RWPE1 (cell line): ENCODE results near the gene FHIP1B.

Source experiments
- CTCF ChIA-PET: fragments of 350-600 bp; sonication (Branson Sonifier 250); formaldehyde crosslinking; extraction: SDS; loops from one replicate; lab custom pipeline; 2021; lab: Yijun Ruan, JAX
- POLR2A ChIA-PET: fragments of 400-600 bp; formaldehyde crosslinking; extraction: SDS; loops from one replicate; lab custom pipeline; 2020; ENCODE audit warnings: antibody characterized with exemption; ENCODE audit not compliant: low non-redundant PET; lab: Yijun Ruan, JAX
- DNase-seq: peaks from one replicate; pipeline ENCODE4 v3.0.0; 2012; ENCODE audit warnings: low spot score
- H3K27ac ChIP-seq: fragments of 450-650 bp; 2 replicates; pipeline ENCODE4 v1.5.1; 2017
- TF ChIP-seq, protein P1 (sequence below): fragments of 450-650 bp; conservative IDR thresholded peaks from 2 replicates; pipeline ENCODE4 v1.5.1; 2017; ENCODE audit warnings: low read depth, mild to moderate bottlenecking

The FHIP1B gene

DNA sequence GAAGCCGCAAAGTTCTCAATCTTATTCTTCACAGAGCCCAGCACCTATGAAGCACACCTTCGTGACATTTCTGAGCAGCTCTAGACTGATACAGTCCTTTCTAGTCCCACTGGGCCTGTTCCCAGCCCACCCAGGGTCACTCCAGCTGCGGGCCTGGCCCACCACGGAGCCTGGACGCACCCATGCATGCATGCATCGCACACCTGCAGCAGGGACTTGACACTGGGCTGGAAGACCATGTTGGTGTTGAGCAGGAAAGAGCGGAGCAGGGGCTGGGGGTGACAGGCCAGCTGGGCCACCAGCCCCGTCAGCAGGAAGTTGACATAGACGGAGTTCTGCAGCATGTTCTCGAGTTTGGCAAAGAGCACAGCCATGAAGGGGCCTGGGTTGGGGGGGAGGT, 19.9 kb downstream of the FHIP1B start:
- H3K27ac ChIP-seq: no peak overlapping the region
- POLR2A ChIA-PET: no interaction called here
- no peak for DNase-seq
- TF ChIP-seq, protein P1, sequence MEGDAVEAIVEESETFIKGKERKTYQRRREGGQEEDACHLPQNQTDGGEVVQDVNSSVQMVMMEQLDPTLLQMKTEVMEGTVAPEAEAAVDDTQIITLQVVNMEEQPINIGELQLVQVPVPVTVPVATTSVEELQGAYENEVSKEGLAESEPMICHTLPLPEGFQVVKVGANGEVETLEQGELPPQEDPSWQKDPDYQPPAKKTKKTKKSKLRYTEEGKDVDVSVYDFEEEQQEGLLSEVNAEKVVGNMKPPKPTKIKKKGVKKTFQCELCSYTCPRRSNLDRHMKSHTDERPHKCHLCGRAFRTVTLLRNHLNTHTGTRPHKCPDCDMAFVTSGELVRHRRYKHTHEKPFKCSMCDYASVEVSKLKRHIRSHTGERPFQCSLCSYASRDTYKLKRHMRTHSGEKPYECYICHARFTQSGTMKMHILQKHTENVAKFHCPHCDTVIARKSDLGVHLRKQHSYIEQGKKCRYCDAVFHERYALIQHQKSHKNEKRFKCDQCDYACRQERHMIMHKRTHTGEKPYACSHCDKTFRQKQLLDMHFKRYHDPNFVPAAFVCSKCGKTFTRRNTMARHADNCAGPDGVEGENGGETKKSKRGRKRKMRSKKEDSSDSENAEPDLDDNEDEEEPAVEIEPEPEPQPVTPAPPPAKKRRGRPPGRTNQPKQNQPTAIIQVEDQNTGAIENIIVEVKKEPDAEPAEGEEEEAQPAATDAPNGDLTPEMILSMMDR: no peak
- CTCF ChIA-PET: interaction anchor here (0.6 kb wide), 2 partner anchors 49 to 148 kb away, joined by 5 read pairs; no protein-coding TSS in a partner anchor

DNA sequence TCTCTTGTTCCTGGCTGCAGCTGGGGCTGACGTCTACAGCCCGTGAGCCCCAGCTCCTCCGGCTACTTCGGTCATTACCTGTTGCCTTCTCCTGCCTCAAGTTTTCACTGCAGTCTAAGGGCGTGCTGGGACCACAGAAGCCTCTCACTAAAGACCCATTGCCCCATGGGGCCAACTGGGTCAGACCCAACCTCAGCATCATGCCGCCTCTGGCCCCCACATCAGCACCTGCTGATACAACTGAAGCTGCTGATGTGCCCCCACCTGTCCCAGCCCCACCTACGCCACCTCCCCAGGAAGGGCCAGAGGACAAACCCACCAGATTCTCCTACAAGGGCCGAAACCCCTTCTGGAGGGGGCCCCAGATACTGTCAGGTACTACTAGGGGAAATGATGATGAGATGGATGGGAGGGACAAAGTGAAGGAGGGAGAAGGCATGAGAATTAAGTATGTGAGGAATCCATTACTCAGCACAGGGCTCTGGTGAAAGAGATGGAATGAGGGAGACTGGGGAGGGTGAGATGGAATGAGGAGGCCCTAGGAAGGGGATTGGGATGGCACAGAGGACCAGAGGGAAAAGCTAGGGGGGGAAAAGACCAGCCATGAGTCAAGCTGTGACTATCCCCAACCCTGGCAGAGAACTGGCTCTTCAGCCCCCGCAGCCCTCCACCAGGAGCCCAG, 24.0 kb downstream of the FHIP1B start:
- TF ChIP-seq, protein P1: no peak
- CTCF ChIA-PET: interaction anchor here (0.6 kb wide), 1 partner anchor 57 kb away, joined by 3 read pairs; no protein-coding TSS in a partner anchor
- POLR2A ChIA-PET: no interaction called here
- H3K27ac ChIP-seq: no peak overlapping the region
- no peak for DNase-seq

DNA sequence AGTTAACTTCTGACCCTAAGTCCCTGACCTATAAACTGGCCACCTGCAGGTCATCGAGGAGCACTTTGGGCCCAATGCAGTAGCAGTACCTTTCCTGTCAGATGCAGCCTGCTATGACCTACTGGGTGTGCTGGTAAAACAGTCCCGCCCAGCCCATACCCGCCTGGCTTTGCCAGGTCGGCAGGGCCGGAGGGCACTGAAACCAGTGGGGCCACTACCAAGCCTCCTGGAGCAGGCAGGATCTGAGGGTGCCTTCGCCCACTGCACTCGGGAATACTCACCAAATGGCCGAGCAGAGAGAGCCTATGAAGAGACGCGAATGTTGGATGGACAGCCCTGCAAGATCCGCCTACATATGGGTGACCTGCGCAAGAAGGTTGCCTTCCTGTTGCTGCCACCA, 24.6 kb downstream of the FHIP1B start:
- POLR2A ChIA-PET: no interaction called here
- TF ChIP-seq, protein P1: no peak
- no peak for DNase-seq
- CTCF ChIA-PET: no interaction called here
- no peak overlapping the region for H3K27ac ChIP-seq

DNA sequence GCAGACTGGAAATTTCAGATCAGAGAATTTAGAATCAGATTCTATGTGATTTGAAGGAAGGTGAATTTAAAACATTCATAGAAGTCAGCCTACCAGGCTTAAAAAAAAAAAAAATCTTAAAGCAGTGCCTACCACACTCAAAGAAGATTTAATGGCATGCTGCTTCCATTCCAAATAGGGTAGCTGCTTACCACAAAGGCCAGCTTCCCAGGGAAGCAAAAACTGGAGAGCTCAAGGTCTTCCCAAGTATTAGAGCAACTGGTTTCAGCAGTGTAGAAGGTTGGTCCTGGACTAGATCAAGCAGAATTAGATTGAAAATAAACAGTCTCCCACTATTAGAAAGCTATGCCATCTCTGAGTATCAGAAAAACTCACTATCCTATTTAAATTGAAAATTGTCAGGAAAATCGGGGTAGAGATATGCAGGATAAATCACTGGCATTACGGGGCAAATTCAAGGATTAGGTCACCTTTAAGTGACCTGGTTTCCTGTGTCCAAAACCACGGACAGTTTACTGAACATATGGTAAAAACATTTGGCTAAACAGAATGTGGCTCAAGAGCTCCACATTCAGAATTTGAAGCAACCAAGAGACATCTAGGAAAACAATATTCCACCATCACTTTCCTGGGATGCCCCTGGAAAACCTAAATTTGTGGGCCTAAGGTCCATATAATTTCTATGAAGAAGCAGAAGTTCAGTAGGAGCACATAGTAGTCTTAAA, 27.8 kb downstream of the FHIP1B start:
- no peak overlapping the region for H3K27ac ChIP-seq
- no peak for DNase-seq
- TF ChIP-seq, protein P1: no peak
- ChIA-PET POLR2A (no interaction called here), CTCF (interaction anchor here (0.6 to 1.0 kb wide), 3 partner anchors 147 to 315 kb away, joined by 3 read pairs; no protein-coding TSS in a partner anchor)

DNA sequence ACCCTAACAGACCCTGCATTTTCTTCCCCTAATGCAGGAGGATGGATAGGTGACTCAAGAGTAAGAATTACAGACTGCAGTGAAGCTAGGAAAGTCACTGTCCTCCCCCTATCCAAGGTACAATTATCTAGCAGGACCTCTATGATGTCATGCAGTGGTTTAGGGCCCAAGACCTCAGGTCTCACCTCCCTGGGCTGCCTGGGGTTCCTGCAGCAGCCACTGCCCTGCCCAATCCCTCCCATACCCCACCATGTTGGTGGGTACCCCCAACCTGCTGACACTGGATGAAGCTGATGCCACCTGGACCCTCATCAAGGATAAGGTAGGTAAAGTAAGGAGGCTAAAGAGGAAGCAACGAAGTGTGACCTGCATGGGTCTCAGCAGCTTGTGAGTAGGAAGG, 29.1 kb downstream of the FHIP1B start, which contains the start of gene C11orf42:
Gene C11orf42 (plus strand): TSS at position 192 of the 400 bp plus-strand sequence. CDS start 59 bp downstream, at position 251.
- CTCF ChIA-PET: interaction anchor here (0.5 to 0.6 kb wide), 2 partner anchors 72 to 163 kb away, joined by 3 to 4 read pairs; no protein-coding TSS in a partner anchor
- DNase-seq: no peak
- POLR2A ChIA-PET: no interaction called here
- no peak within 1 kb of the TSS for H3K27ac ChIP-seq
- TF ChIP-seq, protein P1: no peak

DNA sequence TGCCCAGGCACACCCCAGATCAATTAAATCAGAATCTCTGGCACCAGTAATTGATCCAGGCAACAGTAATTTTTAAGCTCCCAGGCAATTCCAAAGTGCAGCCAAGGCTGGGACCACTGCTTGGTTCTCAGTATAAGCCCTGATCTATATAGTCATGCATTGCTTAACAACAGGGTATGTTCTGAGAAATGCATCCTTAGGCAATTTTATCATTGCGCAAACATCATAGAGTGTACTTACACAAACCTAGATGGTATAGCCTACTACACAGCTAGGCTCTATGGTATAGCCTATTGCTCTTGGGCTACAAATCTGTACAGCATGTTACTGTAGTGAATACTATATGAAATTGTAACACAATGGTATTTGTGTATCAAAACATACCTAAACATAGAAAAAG, 29.7 kb downstream of the FHIP1B start:
- TF ChIP-seq, protein P1: no peak
- no peak for DNase-seq
- ChIA-PET POLR2A (no interaction called here), CTCF (interaction anchor here (0.6 to 1.0 kb wide), 2 partner anchors 110 to 357 kb away, joined by 3 to 4 read pairs; no protein-coding TSS in a partner anchor)
- H3K27ac ChIP-seq: no peak overlapping the region
